ENCODE measurements around the gene PTTG1.

DNA sequence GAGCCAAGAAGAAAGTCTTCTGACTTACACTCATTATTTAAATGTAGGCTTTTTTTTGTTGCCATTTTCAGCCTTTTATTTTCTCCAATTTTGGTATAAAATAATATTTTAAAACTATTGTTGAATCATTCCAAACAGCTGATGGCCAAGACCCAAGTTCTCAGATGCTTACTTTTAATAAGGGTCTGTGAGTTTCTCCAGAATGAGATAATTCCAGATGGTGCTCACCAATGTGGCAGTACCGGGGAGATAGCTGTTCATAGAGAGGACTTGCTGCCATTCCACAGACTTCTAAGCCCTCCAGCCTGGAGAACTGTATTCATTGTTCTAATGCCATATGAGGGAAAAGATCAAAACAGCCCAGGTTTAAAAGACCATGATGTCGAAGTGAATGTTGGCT, 46.0 kb upstream of the PTTG1 start:
- TF ChIP-seq, protein P1, sequence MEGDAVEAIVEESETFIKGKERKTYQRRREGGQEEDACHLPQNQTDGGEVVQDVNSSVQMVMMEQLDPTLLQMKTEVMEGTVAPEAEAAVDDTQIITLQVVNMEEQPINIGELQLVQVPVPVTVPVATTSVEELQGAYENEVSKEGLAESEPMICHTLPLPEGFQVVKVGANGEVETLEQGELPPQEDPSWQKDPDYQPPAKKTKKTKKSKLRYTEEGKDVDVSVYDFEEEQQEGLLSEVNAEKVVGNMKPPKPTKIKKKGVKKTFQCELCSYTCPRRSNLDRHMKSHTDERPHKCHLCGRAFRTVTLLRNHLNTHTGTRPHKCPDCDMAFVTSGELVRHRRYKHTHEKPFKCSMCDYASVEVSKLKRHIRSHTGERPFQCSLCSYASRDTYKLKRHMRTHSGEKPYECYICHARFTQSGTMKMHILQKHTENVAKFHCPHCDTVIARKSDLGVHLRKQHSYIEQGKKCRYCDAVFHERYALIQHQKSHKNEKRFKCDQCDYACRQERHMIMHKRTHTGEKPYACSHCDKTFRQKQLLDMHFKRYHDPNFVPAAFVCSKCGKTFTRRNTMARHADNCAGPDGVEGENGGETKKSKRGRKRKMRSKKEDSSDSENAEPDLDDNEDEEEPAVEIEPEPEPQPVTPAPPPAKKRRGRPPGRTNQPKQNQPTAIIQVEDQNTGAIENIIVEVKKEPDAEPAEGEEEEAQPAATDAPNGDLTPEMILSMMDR (IDR thresholded peaks at IDR 0.05; ENCODE audit: borderline replicate concordance, extremely low read depth, low read length, poor library complexity, severe bottlenecking), result no peak
- no peak for TF ChIP-seq EZH2 (IDR thresholded peaks at IDR 0.05; ENCODE audit: borderline replicate concordance, low read depth, low read length, severe bottlenecking)

Measured in DND-41 (cell line).